Nephron (organoid): ENCODE data around the gene RAB23.
"Not testable (repeated sequence)": the region's sequence is repeated elsewhere in the genome, so short reads cannot be mapped to it uniquely, and the experiment has no call there.

Experiments
- H3K27ac Mint-ChIP-seq, 3 experiments: 2 replicates each; pipeline ENCODE4 v1.8.0; 2020; ENCODE audit warnings: mixed read lengths in 3 of 3, mild to moderate bottlenecking in 2 of 3, moderate library complexity in 1 of 3
- H3K27me3 Mint-ChIP-seq: 2 replicates; pipeline ENCODE4 v1.8.0; 2021; ENCODE audit warnings: low read depth, mild to moderate bottlenecking, moderate library complexity, mixed read lengths
- H3K36me3 Mint-ChIP-seq: 2 replicates; pipeline ENCODE4 v1.8.0; 2020; ENCODE audit warnings: low read depth, mixed read lengths
- H3K4me1 Mint-ChIP-seq: 2 replicates; pipeline ENCODE4 v1.8.0; 2020; ENCODE audit warnings: mixed read lengths
- H3K4me3 Mint-ChIP-seq, 3 experiments: 2 replicates each; pipeline ENCODE4 v1.8.0; 2020; ENCODE audit warnings: mild to moderate bottlenecking in 3 of 3, mixed read lengths in 3 of 3, moderate library complexity in 2 of 3
- H3K9me3 Mint-ChIP-seq: 2 replicates; pipeline ENCODE4 v1.8.0; 2020; ENCODE audit warnings: mixed read lengths
- CTCF ChIP-seq, 3 experiments: fragments of 200-600 bp; sonication (generic); IDR thresholded peaks; one replicate each; pipeline ENCODE4 v1.5.0; 2021; ENCODE audit warnings: antibody characterized with exemption in 3 of 3; ENCODE audit not compliant: unreplicated experiment in 3 of 3

RAB23 gene

GRCh38 chr6:57250348-57250747 is 28.2 kb upstream of the RAB23 start:
- no peak overlapping the region for H3K4me3 Mint-ChIP-seq
- no peaks in the 10 kb centered on the region for H3K36me3 Mint-ChIP-seq
- peaks cover 17% of the 10 kb centered on the region for H3K4me1 Mint-ChIP-seq
- TF ChIP-seq CTCF (IDR thresholded peaks at IDR 0.05; ENCODE audit: unreplicated experiment in 3 of 3), result no peak
- H3K27ac Mint-ChIP-seq, result no peak overlapping the region
- H3K27me3 Mint-ChIP-seq, result peaks cover 3% of the 10 kb centered on the region
- no peaks in the 10 kb centered on the region for H3K9me3 Mint-ChIP-seq

GRCh38 chr6:57248311-57248895 is 26.3 kb upstream of the RAB23 start:
- no peak for TF ChIP-seq CTCF (IDR thresholded peaks at IDR 0.05; ENCODE audit: unreplicated experiment in 3 of 3)
- H3K36me3 Mint-ChIP-seq, result no peaks in the 10 kb centered on the region

GRCh38 chr6:57247603-57248002 is 25.5 kb upstream of the RAB23 start:
- no peak for TF ChIP-seq CTCF (IDR thresholded peaks at IDR 0.05; ENCODE audit: unreplicated experiment in 3 of 3)
- Mint-ChIP-seq H3K4me3 (no peak overlapping the region), H3K36me3 (no peaks in the 10 kb centered on the region), H3K9me3 (no peaks in the 10 kb centered on the region), H3K4me1 (peaks cover 3% of the 10 kb centered on the region), H3K27ac (no peak overlapping the region), H3K27me3 (peaks cover 3% of the 10 kb centered on the region)

More at GRCh38 chr6:57248311-57248895, 26.3 kb upstream of the RAB23 start:
- peaks cover 9% of the 10 kb centered on the region for H3K4me1 Mint-ChIP-seq
- H3K27ac Mint-ChIP-seq, result no peak overlapping the region
- no peak overlapping the region for H3K4me3 Mint-ChIP-seq
- H3K27me3 Mint-ChIP-seq, result peaks cover 3% of the 10 kb centered on the region
- no peaks in the 10 kb centered on the region for H3K9me3 Mint-ChIP-seq

- TF ChIP-seq CTCF (IDR thresholded peaks at IDR 0.05; ENCODE audit: unreplicated experiment in 3 of 3), result no peak
- Mint-ChIP-seq H3K27me3 (peaks cover 3% of the 10 kb centered on the region), H3K4me3 (no peak overlapping the region), H3K27ac (peak overlapping the region in 2 of 3 experiments; percentile 41 to 58), H3K36me3 (no peaks in the 10 kb centered on the region), H3K4me1 (peaks cover 4% of the 10 kb centered on the region), H3K9me3 (no peaks in the 10 kb centered on the region)
Observed at GRCh38 chr6:57246307-57246706, 24.2 kb upstream of the RAB23 start.

- H3K9me3 Mint-ChIP-seq, result no peaks in the 10 kb centered on the region
- H3K36me3 Mint-ChIP-seq, result no peaks in the 10 kb centered on the region
- H3K27me3 Mint-ChIP-seq, result peaks cover 3% of the 10 kb centered on the region
- no peak for TF ChIP-seq CTCF (IDR thresholded peaks at IDR 0.05; ENCODE audit: unreplicated experiment in 3 of 3)
- no peak overlapping the region for H3K4me3 Mint-ChIP-seq
- no peak overlapping the region for H3K27ac Mint-ChIP-seq
- peaks cover 4% of the 10 kb centered on the region for H3K4me1 Mint-ChIP-seq
Observed at GRCh38 chr6:57243954-57244353, 21.8 kb upstream of the RAB23 start.

- not testable (repeated sequence) for H3K27me3 Mint-ChIP-seq, H3K27ac Mint-ChIP-seq, H3K36me3 Mint-ChIP-seq, H3K9me3 Mint-ChIP-seq, H3K4me1 Mint-ChIP-seq, H3K4me3 Mint-ChIP-seq
Observed at GRCh38 chr6:57243526-57243925, 21.4 kb upstream of the RAB23 start.
